GM12878 (cell line): ENCODE measurements around the gene GNGT2. TPM values are rescaled to one million over a fixed set of nuclear protein-coding genes. Genes with fewer than 3 reads are reported as not detected.

Source experiments
- BACH1 ChIP-seq: fragments of 450-650 bp; IDR thresholded peaks from 2 replicates; pipeline ENCODE4 v1.6.1; 2017; ENCODE audit warnings: mild to moderate bottlenecking, borderline replicate concordance
- CHD4 ChIP-seq: fragments of 200-600 bp; sonication (generic); IDR thresholded peaks from 2 replicates; pipeline ENCODE4 v1.6.1; 2016; ENCODE audit warnings: mild to moderate bottlenecking
- CREM ChIP-seq: IDR thresholded peaks from 2 replicates; pipeline ENCODE4 v1.6.1; 2014; ENCODE audit warnings: antibody characterized with exemption, low read depth
- DPF2 ChIP-seq: fragments of 450-650 bp; IDR thresholded peaks from 2 replicates; pipeline ENCODE4 v1.6.1; 2017; ENCODE audit warnings: mild to moderate bottlenecking
- HDAC2 ChIP-seq: fragments of 200-600 bp; sonication (generic); IDR thresholded peaks from 2 replicates; pipeline ENCODE4 v1.6.1; 2017
- NFIC ChIP-seq: IDR thresholded peaks from 2 replicates; pipeline ENCODE4 v1.6.1; 2012; ENCODE audit warnings: low read depth, mild to moderate bottlenecking, inconsistent platforms, low read length, moderate library complexity
- NFYA ChIP-seq: IDR thresholded peaks from 2 replicates; pipeline ENCODE4 v1.6.1; 2011; ENCODE audit warnings: low read depth, mild to moderate bottlenecking, low read length, improper control_type of control experiment, borderline replicate concordance
- POLR2AphosphoS2 ChIP-seq: IDR thresholded peaks from 2 replicates; pipeline ENCODE4 v1.6.1; 2011; ENCODE audit warnings: low read depth, mild to moderate bottlenecking, low read length, improper control_type of control experiment, moderate library complexity
- POU2F2 ChIP-seq: IDR thresholded peaks from 3 replicates; pipeline ENCODE4 v1.6.1; 2011; ENCODE audit warnings: low read depth, mild to moderate bottlenecking, low read length, borderline replicate concordance
- RAD51 ChIP-seq: fragments of 450-650 bp; IDR thresholded peaks from 2 replicates; pipeline ENCODE4 v1.6.1; 2016; ENCODE audit warnings: moderate library complexity, mild to moderate bottlenecking, inconsistent platforms
- RCOR1 ChIP-seq: conservative IDR thresholded peaks from 2 replicates; pipeline ENCODE4 v1.6.1; 2012; ENCODE audit warnings: low read depth, low read length, improper control_type of control experiment
- RELA ChIP-seq: fragments of 450-650 bp; IDR thresholded peaks from 2 replicates; pipeline ENCODE4 v1.8.0; 2014; ENCODE audit warnings: borderline replicate concordance; ENCODE audit not compliant: partially characterized antibody
- SMC3 ChIP-seq: IDR thresholded peaks from 2 replicates; pipeline ENCODE4 v1.6.1; 2011; ENCODE audit warnings: low read length, improper control_type of control experiment, borderline replicate concordance
- STAT3 ChIP-seq: IDR thresholded peaks from 2 replicates; pipeline ENCODE4 v1.6.1; 2011; ENCODE audit warnings: low read depth, low read length, improper control_type of control experiment
- ZNF384 ChIP-seq: IDR thresholded peaks from 2 replicates; pipeline ENCODE4 v1.6.1; 2012; ENCODE audit warnings: low read depth, mild to moderate bottlenecking, low read length, improper control_type of control experiment, borderline replicate concordance
- ZNF622 ChIP-seq: fragments of 450-650 bp; IDR thresholded peaks from 2 replicates; pipeline ENCODE4 v1.6.1; 2017; ENCODE audit warnings: mild to moderate bottlenecking, inconsistent platforms
- polyA plus RNA-seq, 11 experiments: library from polyadenylated mRNA; depleted of rRNA in 4 of 11; unstranded in 6 of 11; stranded (reverse) in 5 of 11; fragments of >200 nt; fragmentation: Nextera tagmentation in 4 of 11; fragmentation: Illumina TruSeq in 1 of 11; extraction: Ambion mirVana in 4 of 11; extraction: Trizol in 1 of 11; gene quantifications; 1 replicate in 1 of 11; 2 replicates in 10 of 11; pipeline versions ENCODE4 v1.2.1 to v1.2.3, GENCODE V29; 2011 to 2016; ENCODE audit warnings: inconsistent platforms in 2 of 11, missing spikeins in 2 of 11, low read depth in 1 of 11
- total RNA-seq, 4 experiments: library from RNA; depleted of rRNA in 3 of 4; stranded (reverse); fragments of >200 nt in 3 of 4; fragmentation: Illumina TruSeq in 1 of 4; extraction: Trizol in 1 of 4; gene quantifications; 2 replicates each; pipeline versions ENCODE4 v1.2.1 to v1.2.3, GENCODE V29; 2013 to 2021
- TF ChIP-seq, protein P1 (sequence below): fragments of 450-650 bp; IDR thresholded peaks from 2 replicates; pipeline ENCODE4 v1.6.1; 2017; ENCODE audit warnings: low read depth, mild to moderate bottlenecking, moderate library complexity
- TF ChIP-seq, protein P2 (sequence below): IDR thresholded peaks from 2 replicates; pipeline ENCODE4 v1.6.1; 2011; ENCODE audit warnings: low read depth, mild to moderate bottlenecking, low read length, moderate library complexity, borderline replicate concordance; ENCODE audit errors: extremely low read depth
- TF ChIP-seq, protein P3 (sequence below): IDR thresholded peaks from 2 replicates; pipeline ENCODE4 v1.6.1; 2011; ENCODE audit warnings: mild to moderate bottlenecking, low read depth, low read length, moderate library complexity; ENCODE audit not compliant: insufficient replicate concordance
- TF ChIP-seq, protein P4 (sequence below): fragments of 450-650 bp; formaldehyde crosslinking; IDR thresholded peaks from 2 replicates; pipeline ENCODE4 v1.5.0; 2022; ENCODE audit warnings: mild to moderate bottlenecking, missing genetic modification characterization
- TF ChIP-seq, protein P5 (sequence below): IDR thresholded peaks from 2 replicates; pipeline ENCODE4 v1.6.1; 2012; ENCODE audit warnings: low read depth, low read length, improper control_type of control experiment
- TF ChIP-seq, protein P6 (sequence below): IDR thresholded peaks from 2 replicates; pipeline ENCODE4 v1.6.1; 2011; ENCODE audit warnings: borderline replicate concordance, low read depth, mild to moderate bottlenecking, moderate library complexity, low read length; ENCODE audit not compliant: insufficient read depth, poor library complexity, severe bottlenecking

The GNGT2 gene
- total and polyA plus RNA-seq, 10 of the 15 experiments (the other 5 are each of a cell fraction or from before 2014, with no cell fraction given), result 15.3 to 60.4 (median 32.0) TPM

DNA sequence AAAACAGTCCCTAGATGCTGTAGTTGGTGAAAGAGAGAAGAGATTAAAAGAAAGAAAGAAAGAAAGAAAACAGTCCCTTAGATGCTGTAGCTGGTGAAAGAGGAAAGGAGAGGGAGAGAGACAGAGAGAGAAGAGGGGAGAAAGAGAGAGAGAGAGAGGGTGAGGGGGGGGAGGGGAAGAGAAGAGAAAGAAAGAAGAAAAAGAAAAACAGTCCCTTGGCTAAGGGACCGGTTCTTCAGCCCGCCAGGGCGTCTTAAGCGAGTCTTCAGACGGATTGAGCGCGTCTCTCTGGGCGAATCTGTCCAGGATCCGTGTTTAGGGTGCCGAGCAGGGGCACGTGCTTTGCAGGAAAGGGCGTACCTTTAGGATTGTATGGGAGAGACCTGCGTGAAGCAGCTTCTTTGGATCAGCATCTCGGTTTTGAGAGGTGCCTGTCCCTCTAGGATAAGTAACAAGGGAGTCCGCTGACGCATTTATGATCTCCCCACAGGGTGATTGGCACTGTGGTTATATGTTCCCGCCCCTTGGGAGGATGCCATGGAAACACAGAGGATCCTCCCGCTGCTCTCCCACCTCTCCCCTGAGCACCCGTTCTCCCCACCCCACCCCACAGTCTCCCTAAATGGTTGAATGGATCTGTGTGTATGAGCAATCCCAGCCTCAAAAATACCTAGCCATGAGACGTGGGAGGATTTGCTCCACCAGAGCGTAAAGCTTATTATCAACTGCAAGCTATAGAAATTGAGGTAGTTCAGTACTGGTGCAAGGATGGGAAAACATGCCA is 16.7 kb downstream of the GNGT2 start (continued):
- TF ChIP-seq, protein P1, sequence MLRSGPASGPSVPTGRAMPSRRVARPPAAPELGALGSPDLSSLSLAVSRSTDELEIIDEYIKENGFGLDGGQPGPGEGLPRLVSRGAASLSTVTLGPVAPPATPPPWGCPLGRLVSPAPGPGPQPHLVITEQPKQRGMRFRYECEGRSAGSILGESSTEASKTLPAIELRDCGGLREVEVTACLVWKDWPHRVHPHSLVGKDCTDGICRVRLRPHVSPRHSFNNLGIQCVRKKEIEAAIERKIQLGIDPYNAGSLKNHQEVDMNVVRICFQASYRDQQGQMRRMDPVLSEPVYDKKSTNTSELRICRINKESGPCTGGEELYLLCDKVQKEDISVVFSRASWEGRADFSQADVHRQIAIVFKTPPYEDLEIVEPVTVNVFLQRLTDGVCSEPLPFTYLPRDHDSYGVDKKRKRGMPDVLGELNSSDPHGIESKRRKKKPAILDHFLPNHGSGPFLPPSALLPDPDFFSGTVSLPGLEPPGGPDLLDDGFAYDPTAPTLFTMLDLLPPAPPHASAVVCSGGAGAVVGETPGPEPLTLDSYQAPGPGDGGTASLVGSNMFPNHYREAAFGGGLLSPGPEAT, result peak; percentile 84
- TF ChIP-seq, protein P2, sequence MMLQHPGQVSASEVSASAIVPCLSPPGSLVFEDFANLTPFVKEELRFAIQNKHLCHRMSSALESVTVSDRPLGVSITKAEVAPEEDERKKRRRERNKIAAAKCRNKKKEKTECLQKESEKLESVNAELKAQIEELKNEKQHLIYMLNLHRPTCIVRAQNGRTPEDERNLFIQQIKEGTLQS, result no peak
- TF ChIP-seq CHD4, result no peak
- TF ChIP-seq POU2F2, result peak; percentile 29; the same call in 1 of the 3 replicates
- TF ChIP-seq CREM, result peak; percentile 66; the same call in 1 of the 2 replicates
- TF ChIP-seq, protein P3, sequence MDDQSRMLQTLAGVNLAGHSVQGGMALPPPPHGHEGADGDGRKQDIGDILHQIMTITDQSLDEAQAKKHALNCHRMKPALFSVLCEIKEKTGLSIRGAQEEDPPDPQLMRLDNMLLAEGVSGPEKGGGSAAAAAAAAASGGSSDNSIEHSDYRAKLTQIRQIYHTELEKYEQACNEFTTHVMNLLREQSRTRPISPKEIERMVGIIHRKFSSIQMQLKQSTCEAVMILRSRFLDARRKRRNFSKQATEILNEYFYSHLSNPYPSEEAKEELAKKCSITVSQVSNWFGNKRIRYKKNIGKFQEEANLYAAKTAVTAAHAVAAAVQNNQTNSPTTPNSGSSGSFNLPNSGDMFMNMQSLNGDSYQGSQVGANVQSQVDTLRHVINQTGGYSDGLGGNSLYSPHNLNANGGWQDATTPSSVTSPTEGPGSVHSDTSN, result peak; percentile 90
- no peak for TF ChIP-seq SMC3
- no peak for TF ChIP-seq RELA
- peak; percentile 42; the same call in 1 of the 2 replicates for TF ChIP-seq POLR2AphosphoS2
- TF ChIP-seq NFYA, result no peak
- TF ChIP-seq, protein P4, sequence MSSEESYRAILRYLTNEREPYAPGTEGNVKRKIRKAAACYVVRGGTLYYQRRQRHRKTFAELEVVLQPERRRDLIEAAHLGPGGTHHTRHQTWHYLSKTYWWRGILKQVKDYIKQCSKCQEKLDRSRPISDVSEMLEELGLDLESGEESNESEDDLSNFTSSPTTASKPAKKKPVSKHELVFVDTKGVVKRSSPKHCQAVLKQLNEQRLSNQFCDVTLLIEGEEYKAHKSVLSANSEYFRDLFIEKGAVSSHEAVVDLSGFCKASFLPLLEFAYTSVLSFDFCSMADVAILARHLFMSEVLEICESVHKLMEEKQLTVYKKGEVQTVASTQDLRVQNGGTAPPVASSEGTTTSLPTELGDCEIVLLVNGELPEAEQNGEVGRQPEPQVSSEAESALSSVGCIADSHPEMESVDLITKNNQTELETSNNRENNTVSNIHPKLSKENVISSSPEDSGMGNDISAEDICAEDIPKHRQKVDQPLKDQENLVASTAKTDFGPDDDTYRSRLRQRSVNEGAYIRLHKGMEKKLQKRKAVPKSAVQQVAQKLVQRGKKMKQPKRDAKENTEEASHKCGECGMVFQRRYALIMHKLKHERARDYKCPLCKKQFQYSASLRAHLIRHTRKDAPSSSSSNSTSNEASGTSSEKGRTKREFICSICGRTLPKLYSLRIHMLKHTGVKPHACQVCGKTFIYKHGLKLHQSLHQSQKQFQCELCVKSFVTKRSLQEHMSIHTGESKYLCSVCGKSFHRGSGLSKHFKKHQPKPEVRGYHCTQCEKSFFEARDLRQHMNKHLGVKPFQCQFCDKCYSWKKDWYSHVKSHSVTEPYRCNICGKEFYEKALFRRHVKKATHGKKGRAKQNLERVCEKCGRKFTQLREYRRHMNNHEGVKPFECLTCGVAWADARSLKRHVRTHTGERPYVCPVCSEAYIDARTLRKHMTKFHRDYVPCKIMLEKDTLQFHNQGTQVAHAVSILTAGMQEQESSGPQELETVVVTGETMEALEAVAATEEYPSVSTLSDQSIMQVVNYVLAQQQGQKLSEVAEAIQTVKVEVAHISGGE (CRISPR knock-in tag), result no peak
- no peak for TF ChIP-seq RCOR1
- peak; percentile 88 for TF ChIP-seq NFIC
- peak; percentile 71 for TF ChIP-seq BACH1
- TF ChIP-seq DPF2, result peak; percentile 82
- TF ChIP-seq RAD51, result peak; percentile 54
- no peak for TF ChIP-seq ZNF622
- TF ChIP-seq ZNF384, result 0 out of 2 replicates have a peak, but pooled peaks have one; percentile 47
- no peak for TF ChIP-seq STAT3
- TF ChIP-seq, protein P5, sequence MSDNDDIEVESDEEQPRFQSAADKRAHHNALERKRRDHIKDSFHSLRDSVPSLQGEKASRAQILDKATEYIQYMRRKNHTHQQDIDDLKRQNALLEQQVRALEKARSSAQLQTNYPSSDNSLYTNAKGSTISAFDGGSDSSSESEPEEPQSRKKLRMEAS, result no peak; the same call in 1 of the 2 replicates
- no peak for TF ChIP-seq HDAC2
- TF ChIP-seq, protein P6, sequence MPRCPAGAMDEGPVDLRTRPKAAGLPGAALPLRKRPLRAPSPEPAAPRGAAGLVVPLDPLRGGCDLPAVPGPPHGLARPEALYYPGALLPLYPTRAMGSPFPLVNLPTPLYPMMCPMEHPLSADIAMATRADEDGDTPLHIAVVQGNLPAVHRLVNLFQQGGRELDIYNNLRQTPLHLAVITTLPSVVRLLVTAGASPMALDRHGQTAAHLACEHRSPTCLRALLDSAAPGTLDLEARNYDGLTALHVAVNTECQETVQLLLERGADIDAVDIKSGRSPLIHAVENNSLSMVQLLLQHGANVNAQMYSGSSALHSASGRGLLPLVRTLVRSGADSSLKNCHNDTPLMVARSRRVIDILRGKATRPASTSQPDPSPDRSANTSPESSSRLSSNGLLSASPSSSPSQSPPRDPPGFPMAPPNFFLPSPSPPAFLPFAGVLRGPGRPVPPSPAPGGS, result peak; percentile 44
